GM21529 (cell line): ENCODE data around the gene FBXL22.
A peak's percentile ranks its signal among the peaks of the same experiment; 100 is the strongest.

Source experiments
- ATAC-seq: cut with Tn5 transposase; IDR thresholded peaks from one replicate; pipeline ENCODE4 v1.9.1; 2021; ENCODE audit not compliant: unreplicated experiment

The FBXL22 gene

DNA sequence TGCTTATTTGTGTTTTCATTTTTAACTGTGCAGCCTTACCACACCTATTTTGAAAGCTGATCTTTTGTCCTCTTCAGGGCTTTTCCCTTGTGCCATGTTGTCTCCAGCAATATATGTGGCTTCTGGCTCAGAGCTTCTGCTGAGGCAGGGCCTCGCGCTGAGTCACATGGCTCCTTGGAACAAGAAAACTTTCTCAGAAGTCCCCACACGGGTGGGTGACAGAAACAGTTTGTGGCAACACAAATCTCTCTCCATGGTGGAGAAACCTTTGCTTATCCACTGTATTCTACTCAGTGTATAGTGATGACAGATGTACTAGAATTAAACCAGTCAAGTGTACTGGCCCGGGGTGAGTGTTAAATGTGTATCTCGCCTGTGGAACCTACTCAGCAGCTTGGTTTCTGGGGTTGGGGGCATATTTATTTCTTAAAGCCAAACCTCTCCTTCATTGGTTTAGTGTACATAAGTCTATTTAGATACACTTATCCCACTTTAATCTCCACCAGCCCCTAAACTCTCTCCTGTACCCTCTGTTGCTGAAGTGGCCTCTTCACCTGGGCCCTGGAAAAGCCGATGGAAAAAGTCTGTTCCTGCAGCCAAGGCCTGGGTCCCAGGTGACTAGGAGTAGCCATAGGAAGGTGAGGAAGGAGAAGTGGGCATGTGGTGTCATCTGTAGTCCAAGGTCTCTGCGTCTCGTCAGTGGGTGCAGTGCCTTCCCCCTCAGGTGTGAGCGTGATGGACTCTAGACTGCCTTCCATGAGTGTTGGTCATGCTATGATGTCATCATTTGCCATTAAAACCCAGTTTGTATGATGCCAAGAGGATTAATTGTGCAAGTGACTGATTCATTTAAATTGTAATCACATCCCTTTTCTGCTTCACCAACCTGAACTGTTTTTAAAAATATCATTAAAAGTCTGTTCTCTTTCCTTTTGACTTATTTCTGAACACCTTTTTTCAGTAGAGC, 3.2 kb upstream of the FBXL22 start:
- no peak for ATAC-seq

DNA sequence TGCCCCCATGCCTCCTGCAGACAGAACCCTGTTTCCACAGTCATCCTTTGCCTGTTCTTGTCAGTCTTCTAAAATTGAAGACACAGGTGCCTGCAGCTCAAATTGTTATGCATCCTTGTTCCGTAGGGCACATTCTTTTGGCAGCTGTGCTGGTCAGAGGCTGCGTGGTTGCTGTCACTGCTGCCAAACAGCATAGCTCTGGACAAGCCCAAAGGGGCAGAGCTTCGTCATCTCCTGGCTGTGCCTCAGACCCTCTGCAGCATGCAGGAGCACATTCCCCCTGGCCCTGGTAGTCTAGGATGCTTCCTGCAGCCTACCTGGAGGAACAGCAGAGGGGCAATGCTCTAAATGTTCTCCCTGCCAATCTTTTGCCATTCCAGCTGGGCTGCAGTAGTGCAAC, 2.1 kb upstream of the FBXL22 start:
- ATAC-seq: no peak

DNA sequence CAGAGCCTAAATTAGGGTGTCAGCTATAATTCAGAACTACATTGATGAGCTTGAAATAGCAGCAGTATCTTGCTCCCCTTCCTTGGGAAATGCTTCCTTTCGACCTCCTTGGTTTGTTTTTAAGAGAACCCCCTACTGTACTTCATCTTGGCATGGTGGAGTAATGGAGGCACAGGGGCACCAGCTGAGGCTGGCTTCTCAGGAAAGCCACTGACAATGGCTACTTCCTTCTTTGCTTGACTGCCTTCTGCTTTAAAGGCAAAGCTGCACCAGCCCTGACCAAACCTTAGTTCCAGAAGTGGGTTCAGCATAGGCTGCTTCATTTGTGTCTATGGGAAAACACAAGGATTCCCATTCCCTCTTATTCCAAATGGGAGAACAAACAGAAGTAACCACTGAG, 1.5 kb upstream of the FBXL22 start:
- no peak for ATAC-seq

DNA sequence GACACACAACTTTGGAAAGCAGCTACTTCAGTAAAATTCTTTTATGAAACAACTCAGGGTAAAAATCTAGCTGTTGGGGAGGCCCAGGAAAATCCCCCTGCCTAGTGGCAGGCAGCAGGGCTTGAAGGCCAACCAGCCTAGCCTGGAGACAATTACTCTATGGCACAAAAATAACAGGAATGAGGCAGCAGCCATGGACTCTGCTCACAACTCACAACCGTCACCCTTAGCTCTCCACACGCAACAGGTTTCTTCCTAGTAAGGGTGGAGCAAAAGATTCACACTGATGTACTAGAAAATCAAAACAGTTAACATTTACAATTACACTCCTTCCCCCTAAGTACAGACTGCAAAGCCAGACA, 530 bp upstream of the FBXL22 start:
- no peak for ATAC-seq

- ATAC-seq: no peak
Measured at GRCh38 chr15:63597821-63598220, 634 bp downstream of the FBXL22 start.

- ATAC-seq: no peak
Measured at GRCh38 chr15:63598473-63599400, 1.6 kb downstream of the FBXL22 start.

GRCh38 chr15:63599401-63600000, 2.3 kb downstream of the FBXL22 start:
- ATAC-seq: no peak

DNA sequence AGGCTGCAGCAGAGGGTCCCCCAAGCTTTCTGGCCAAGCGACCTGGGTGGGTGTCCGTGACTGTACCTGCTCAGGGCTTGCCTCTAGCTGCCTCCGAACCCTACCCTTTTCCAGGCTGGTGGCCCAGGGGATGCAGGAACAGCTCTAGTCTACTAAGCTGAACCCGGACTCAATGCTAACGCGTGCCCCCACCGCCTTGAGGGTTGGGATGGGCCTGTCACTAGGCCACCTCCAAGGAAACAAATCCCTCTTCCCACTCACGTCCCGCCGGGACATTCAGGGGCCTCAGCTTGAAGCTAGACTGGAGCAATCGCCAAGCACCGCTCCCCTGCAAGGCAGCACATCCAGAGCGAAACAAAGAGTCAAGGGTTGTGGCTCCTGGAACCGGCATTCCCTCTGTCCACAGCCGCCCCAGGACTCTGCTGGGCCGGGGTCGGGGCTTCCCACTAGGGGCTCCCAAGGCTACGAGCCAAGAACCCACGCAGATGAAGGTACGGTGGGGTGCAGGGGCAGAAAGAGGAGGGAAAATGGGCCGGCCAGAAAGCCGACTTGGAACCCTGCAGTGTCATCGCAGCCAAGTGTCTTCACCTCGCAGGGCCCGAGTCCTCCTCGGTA, 2.9 kb downstream of the FBXL22 start:
- ATAC-seq: no peak

- ATAC-seq: peak; percentile 64
Measured at GRCh38 chr15:63600616-63601025, 3.4 kb downstream of the FBXL22 start.

DNA sequence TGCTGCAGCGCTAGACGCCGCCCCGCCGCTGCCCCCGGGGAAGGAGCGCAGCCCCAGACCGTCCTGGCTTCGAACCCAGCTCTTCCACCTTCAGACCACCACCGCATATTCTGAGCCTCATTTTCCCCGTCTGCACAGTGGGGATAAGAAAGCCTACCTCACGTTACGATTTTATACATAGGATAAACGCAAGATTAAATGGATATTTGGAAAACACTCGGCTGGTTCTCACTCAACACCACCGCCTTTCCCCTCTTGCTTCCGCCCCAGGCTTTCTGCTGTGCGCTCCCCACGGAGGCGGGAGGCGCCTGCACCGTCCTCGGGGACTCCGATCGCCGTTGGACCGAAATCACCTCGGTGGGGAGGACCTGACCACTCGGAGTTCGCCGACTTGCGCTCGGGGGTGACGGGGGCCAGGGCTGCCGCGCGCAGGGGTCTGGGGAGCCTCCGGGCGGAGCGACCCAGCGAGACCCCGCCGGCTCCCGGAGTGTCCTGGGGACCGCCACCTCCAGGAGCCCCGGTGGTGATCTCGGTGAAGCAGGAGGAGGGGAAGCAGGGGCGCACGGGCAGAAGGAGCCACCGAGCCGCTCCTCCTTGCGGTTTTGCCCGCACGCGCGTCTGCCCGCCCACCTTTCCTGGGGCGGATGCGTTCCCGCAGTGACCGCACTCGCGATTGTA, 4.0 kb downstream of the FBXL22 start:
- no peak for ATAC-seq

GRCh38 chr15:63601704-63602185, 4.6 kb downstream of the FBXL22 start:
- ATAC-seq: no peak

GRCh38 chr15:63602595-63602994, 5.4 kb downstream of the FBXL22 start:
- no peak for ATAC-seq

DNA sequence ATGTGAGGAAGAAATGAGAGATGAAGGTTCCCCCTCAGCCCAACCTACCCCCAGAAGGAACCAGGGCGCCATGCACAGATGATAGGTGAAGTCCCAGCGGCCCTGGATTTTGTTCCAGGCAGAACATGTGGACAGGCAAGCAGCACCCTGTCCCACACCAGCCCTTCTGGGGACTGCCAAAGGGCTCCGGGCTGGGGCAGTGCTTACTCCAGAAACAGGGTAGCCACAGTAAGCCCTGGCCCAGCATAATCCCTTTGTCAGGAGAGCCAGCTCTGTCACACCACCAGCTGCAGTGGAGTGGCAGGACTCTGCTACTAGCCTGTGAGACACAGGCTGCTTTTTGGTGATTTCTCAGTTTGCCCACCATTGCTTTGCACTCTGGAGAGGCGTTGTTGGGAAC, 6.3 kb downstream of the FBXL22 start:
- ATAC-seq: no peak

DNA sequence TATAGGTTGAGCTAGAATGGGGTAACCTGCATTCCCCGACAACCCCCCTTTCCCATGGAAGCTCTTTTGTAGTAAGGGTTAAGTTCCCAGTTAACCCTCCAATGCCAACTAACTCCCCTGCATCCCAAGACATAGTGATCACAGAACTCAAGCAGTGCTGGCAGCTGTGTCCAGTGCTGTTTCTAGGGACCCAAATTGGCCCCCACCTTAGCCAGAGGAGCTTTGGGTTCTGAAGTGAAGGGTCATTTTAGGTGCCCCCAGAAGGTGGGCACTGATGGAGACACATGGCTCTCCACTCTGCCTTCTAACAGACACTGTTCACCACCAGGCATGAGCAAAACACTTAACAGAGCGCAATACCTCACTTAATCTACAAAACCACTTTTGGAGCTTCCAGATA, 7.1 kb downstream of the FBXL22 start:
- no peak for ATAC-seq

GRCh38 chr15:63605036-63605435, 7.8 kb downstream of the FBXL22 start:
- ATAC-seq: no peak

DNA sequence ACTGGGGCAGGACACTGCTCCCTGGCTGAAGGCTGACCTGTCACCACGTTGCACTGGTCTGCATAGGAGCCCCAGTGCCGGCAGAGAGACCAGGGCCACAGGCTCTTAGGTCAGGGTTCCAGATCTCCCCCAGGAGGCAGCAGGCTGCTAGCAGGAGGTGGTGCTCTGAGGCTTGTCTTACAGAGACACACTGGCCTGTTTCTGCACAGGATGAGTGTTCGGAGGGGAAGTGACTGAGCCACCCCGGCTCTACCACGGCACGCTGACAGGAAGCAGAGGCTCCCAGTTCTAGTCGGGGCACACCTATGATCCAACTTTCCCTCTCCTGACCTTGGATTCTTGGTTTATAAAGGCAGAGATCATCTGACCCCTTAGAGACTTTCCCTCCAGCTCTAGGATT, 8.6 kb downstream of the FBXL22 start:
- ATAC-seq: no peak

- ATAC-seq: no peak
Measured at GRCh38 chr15:63606308-63606707, 9.1 kb downstream of the FBXL22 start.

GRCh38 chr15:63608989-63609388, 11.8 kb downstream of the FBXL22 start:
- ATAC-seq: no peak

DNA sequence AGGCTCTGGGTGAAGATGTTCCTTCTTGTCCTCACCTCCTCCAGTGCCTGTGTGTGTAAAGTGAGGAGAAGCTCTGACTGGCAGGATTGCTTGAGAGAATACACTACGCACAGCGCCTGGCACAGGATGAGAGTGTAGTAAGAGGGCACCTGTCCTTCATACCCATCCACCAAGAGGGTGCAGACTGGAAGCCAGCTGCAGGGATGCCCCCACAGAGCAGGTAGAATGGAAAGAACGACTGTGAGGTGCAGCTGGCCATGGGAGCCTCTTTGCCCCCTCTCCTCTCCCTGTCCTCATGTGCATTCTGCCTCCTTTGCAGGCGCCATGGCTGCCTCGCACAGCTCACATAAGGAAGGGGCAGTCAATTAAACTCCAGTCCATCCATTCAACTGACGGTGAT, 12.3 kb downstream of the FBXL22 start:
- no peak for ATAC-seq

DNA sequence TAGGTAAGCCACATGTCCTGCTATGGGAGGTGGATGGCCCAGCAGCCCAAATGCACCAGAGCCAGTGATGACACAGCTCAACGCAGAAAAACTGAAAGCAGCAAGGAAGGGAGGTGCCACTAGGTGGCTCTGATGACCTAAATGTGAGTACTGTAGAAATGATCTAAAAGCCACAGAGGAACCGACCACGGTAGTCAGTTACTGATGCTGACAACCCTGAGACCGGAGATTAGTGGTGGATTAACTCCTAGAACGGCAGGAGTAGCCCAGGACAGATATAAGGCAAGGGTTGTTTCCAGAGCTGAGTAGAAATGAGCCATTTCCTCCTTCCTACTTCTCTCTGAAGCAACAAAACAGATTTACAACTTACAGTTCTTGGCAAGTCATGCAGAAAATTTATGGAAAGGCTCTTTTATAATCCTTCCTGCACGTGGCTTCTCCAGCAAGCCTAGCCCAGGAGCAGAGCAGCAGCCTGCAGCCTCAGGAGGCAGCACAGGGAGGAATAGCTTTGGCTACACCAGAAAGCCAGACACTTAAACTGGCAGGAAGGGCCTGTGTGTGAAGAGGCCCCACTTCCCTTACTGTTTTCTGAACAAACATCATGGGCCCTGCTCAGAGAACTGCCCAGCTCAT, 13.1 kb downstream of the FBXL22 start:
- no peak for ATAC-seq
